Small intestine (tissue), 16 donors: ENCODE results near the gene GTF3C6. TPM values are rescaled to one million over a fixed set of nuclear protein-coding genes. Genes with fewer than 3 reads are reported as not detected.

Source experiments
- DNase-seq, 2 donors: peaks; one replicate each; pipeline versions ENCODE4 v3.0.0 to v3.0.0-alpha.2; 2013
- FAIRE-seq: peaks from 2 replicates; lab custom pipeline; 2012; peaks lifted over from hg19 to GRCh38; lab: Jason Lieb, UNC
- H3K27ac ChIP-seq, 3 donors: one replicate each; pipeline ENCODE4 v1.5.1; 2013; ENCODE audit warnings: low read length in 2 of 3, mild to moderate bottlenecking in 2 of 3, control low read depth in 1 of 3, inconsistent platforms in 1 of 3, low read depth in 1 of 3, moderate library complexity in 1 of 3
- H3K27me3 ChIP-seq, 3 donors: one replicate each; pipeline ENCODE4 v1.6.1; 2013; ENCODE audit warnings: low read length in 3 of 3, inconsistent platforms in 1 of 3; ENCODE audit not compliant: control insufficient read depth in 3 of 3, insufficient read depth in 3 of 3
- H3K36me3 ChIP-seq, 3 donors: one replicate each; pipeline ENCODE4 v1.6.1; 2013; ENCODE audit warnings: low read length in 3 of 3, inconsistent platforms in 1 of 3, low read depth in 1 of 3, mild to moderate bottlenecking in 1 of 3, moderate library complexity in 1 of 3; ENCODE audit not compliant: control insufficient read depth in 3 of 3, insufficient read depth in 2 of 3
- H3K4me1 ChIP-seq, 3 donors: one replicate each; pipeline ENCODE4 v1.6.1; 2013; ENCODE audit warnings: low read length in 2 of 3, inconsistent platforms in 1 of 3, low read depth in 1 of 3, mild to moderate bottlenecking in 1 of 3, moderate library complexity in 1 of 3; ENCODE audit not compliant: control insufficient read depth in 3 of 3, insufficient read depth in 2 of 3
- H3K4me3 ChIP-seq, 3 donors: one replicate each; pipeline ENCODE4 v1.5.1; 2013; ENCODE audit warnings: low read length in 3 of 3, control low read depth in 1 of 3, inconsistent platforms in 1 of 3, low read depth in 1 of 3, mild to moderate bottlenecking in 1 of 3, moderate library complexity in 1 of 3
- H3K9me3 ChIP-seq, 2 donors: one replicate each; pipeline ENCODE4 v1.6.1; 2013; ENCODE audit warnings: low read depth in 1 of 2, low read length in 1 of 2; ENCODE audit not compliant: control insufficient read depth in 2 of 2, insufficient read depth in 1 of 2
- WGBS, 3 donors: extraction: QIAGEN DNeasy Blood & Tissue Kit; methylation state at CpG; one replicate each; pipeline ENCODE4 v1.1.7; 2013; 5-methylcytosine and 5-hydroxymethylcytosine counted together
- long read RNA-seq, 10 donors: transcript quantifications; one replicate each; lab custom pipeline, GENCODE V29; 2026
- polyA plus RNA-seq, 4 donors: library from polyadenylated mRNA; stranded (reverse) in 3 of 4; unstranded in 1 of 4; fragments of 200-250 nt in 3 of 4; fragments of 120-200 nt in 1 of 4; gene quantifications; one replicate each; pipeline versions ENCODE4 v1.2.1 to v1.2.3, GENCODE V29; 2013
- donor health status: healthy with polysubstance abuse.
- donor health status: control.
- donor health status: control.
- donor health status: Bipolar disorder and iron deficiency.
- donor health status: healthy.

GTF3C6 gene, protein sequence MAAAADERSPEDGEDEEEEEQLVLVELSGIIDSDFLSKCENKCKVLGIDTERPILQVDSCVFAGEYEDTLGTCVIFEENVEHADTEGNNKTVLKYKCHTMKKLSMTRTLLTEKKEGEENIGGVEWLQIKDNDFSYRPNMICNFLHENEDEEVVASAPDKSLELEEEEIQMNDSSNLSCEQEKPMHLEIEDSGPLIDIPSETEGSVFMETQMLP
- polyA plus RNA-seq = 10 to 100 TPM; 62.8 to 78.1 (median 76.2) TPM
- long read RNA-seq, donor 1, transcript GTF3C6-201 (6 exons, 952 nt) = major isoform, 67 of 165 reads
- long read RNA-seq, donor 1, partial matches to known transcripts = 92 of 165 reads
- long read RNA-seq, donor 1, other reads (novel, unspliced or antisense) = 6 of 165 reads
- long read RNA-seq, donor 2, transcript GTF3C6-201 (6 exons, 952 nt) = major isoform, 23 of 38 reads
- long read RNA-seq, donor 2, partial matches to known transcripts = 15 of 38 reads
- long read RNA-seq, donor 2, other reads (novel, unspliced or antisense) = 0 of 38 reads
- long read RNA-seq, donor 3, transcript GTF3C6-201 (6 exons, 952 nt) = major isoform, 40 of 88 reads
- long read RNA-seq, donor 3, partial matches to known transcripts = 48 of 88 reads
- long read RNA-seq, donor 3, other reads (novel, unspliced or antisense) = 0 of 88 reads
- long read RNA-seq, donor 4, transcript GTF3C6-201 (6 exons, 952 nt) = major isoform, 6 of 6 reads
- long read RNA-seq, donor 4, partial matches to known transcripts = 0 of 6 reads
- long read RNA-seq, donor 4, other reads (novel, unspliced or antisense) = 0 of 6 reads
- long read RNA-seq, donor 5, transcript GTF3C6-201 (6 exons, 952 nt) = major isoform, 11 of 20 reads
- long read RNA-seq, donor 5, partial matches to known transcripts = 9 of 20 reads
- long read RNA-seq, donor 5, other reads (novel, unspliced or antisense) = 0 of 20 reads
- long read RNA-seq, donor 6, transcript GTF3C6-201 (6 exons, 952 nt) = major isoform, 28 of 45 reads
- long read RNA-seq, donor 6, partial matches to known transcripts = 17 of 45 reads
- long read RNA-seq, donor 6, other reads (novel, unspliced or antisense) = 0 of 45 reads
- long read RNA-seq, donor 7, transcript GTF3C6-201 (6 exons, 952 nt) = major isoform, 94 of 175 reads
- long read RNA-seq, donor 7, partial matches to known transcripts = 81 of 175 reads
- long read RNA-seq, donor 7, other reads (novel, unspliced or antisense) = 0 of 175 reads
- long read RNA-seq, donor 8, transcript GTF3C6-201 (6 exons, 952 nt) = major isoform, 5 of 5 reads
- long read RNA-seq, donor 8, partial matches to known transcripts = 0 of 5 reads
- long read RNA-seq, donor 8, other reads (novel, unspliced or antisense) = 0 of 5 reads
- long read RNA-seq, donor 9, transcript GTF3C6-201 (6 exons, 952 nt) = major isoform, 9 of 14 reads
- long read RNA-seq, donor 9, partial matches to known transcripts = 5 of 14 reads
- long read RNA-seq, donor 9, other reads (novel, unspliced or antisense) = 0 of 14 reads
- long read RNA-seq, donor 10, transcript GTF3C6-201 (6 exons, 952 nt) = major isoform, 50 of 109 reads
- long read RNA-seq, donor 10, partial matches to known transcripts = 53 of 109 reads
- long read RNA-seq, donor 10, other reads (novel, unspliced or antisense) = 5 of 109 reads

DNA sequence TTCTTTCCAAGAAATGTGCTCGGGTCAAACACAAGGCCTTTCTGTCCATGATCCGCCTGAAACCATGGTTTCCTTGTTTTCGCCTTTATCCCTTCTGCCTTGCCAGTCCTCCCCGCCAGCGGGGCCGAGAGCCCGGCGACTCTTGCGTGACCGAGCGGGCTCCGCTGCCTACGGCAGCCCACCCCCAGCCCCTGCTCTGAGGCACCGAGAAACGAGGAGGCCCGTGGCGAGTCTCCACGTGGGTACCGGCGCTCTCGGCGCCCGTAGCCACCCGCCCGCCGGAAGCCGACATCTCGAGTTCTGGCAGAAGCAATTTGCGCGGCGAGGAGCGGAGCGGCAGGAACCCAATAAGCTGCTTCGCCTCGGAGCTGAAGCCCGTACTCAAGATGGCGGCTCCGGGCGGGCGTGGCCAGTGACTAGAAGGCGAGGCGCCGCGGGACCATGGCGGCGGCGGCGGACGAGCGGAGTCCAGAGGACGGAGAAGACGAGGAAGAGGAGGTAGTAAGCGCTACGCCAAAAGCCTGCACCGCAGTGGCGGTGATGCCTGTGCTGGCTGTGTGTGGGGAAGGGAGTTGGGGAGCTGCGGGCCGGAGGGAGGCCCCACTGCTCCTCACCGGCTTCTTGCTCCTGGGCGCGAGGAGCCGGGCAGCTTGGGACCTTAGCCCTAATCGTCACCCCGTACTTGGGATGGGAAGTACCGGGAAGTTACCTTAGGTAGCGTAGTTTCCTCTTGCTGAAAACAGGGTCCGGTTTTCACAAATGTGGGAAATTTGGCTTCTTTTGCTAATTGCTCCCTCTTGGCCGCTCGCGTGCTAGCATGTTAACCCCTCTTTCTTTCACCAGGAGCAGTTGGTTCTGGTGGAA, at the start of gene GTF3C6:
Gene GTF3C6, plus strand, starts transcription at position 378 of the 864 bp plus-strand sequence. Its CDS starts 64 bp downstream, at position 442.
- Histone ChIP-seq H3K27ac (peak within 1 kb of the TSS; percentile 78 to 96 (median 91)), H3K27me3 (no peaks in the 10 kb centered on the region), H3K9me3 (no peaks in the 10 kb centered on the region), H3K4me1 (peaks cover 0 to 2% (median 0%) of the 10 kb centered on the region in 3 donors), H3K4me3 (peak within 1 kb of the TSS; percentile 66 to 82 (median 67)), H3K36me3 (peaks cover 3 to 22% (median 4%) of the 10 kb centered on the region in 3 donors)
- DNase-seq (peak; percentile 94 to 97), FAIRE-seq (no peak)
- 0 to 1% (median 0%) methylated on average over 70 of the region's 70 CpGs for WGBS, 3 donors

DNA sequence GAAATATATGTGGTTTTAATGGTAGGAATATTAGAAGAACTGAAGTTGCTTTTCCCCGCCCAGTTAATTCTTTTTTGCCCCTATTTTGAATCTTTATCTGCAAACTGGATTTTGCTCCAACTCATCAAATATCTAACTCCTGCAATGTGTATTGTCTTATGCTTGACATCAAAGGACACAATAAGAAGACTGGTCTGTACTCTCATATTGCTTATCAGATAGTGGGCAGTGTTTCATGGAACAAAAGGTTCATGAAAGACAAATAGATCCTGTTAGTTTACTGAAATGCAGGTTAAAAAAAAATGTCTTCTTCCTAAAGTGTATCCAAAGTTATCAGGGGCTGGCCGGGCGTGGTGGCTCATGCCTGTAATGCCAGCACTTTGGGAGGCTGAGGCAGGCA, 27.7 kb upstream of the GTF3C6 start:
- Histone ChIP-seq H3K4me3 (no peak overlapping the region), H3K27me3 (no peaks in the 10 kb centered on the region), H3K9me3 (no peaks in the 10 kb centered on the region), H3K4me1 (peaks cover 0 to 2% (median 0%) of the 10 kb centered on the region in 3 donors), H3K36me3 (no peaks in the 10 kb centered on the region), H3K27ac (no peak overlapping the region)
- 85 to 93% (median 85%) methylated on average over 3 of the region's 3 CpGs for WGBS, 3 donors
- FAIRE-seq (no peak), DNase-seq (no peak)

DNA sequence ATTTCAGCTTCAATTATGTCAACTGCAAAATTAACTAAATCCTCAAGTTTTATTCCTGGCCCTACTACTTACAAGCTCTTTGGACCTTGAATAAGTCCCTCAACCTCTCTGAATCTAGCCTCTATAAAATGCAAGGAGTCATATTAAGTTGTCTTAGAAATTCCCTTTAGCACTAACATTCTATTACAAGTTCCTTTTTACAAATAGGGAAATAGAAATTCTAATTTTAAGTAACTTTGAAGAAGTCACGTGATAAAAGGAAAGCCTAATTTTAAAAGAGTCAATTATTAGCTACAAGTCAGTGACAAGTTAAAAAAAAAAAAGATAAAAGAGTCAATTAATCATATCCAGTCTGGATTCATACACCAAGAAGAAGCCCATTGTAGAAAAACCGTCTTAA, 24.6 kb upstream of the GTF3C6 start:
- Histone ChIP-seq H3K9me3 (peaks cover 0 to 3% of the 10 kb centered on the region in 2 donors), H3K27me3 (no peaks in the 10 kb centered on the region), H3K27ac (no peak overlapping the region), H3K36me3 (no peaks in the 10 kb centered on the region), H3K4me1 (peaks cover 0 to 2% (median 0%) of the 10 kb centered on the region in 3 donors), H3K4me3 (no peak overlapping the region)
- no peak for DNase-seq
- FAIRE-seq = no peak
- WGBS, 3 donors = 35 to 64% (median 53%) methylated on average over 2 of the region's 2 CpGs

DNA sequence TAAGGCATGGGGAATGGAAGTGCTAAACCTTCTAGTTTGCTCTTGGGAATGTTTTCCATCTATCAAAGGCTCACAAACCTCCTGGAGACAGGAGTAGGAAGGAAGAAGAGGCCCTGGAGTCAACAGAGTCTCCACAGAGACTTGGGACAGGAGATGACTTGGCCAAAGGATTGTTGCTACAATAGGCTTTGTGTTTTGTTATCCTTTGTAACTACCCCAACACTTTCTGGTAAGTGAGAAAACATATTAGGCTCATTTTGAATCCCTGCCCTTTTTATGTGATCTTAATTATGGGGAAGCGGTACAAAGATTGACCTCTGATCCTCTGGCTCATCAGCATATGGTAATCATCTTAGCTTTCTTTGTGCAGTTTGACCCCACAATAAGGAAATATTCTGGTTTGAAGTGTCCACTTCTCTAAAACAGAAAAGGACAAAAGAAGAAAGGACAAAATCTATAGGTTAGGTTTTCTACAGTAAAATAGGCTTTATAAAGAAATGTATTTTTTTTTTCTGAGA, 24.1 kb upstream of the GTF3C6 start:
- FAIRE-seq (no peak), DNase-seq (peak in 1 of 2 donors; percentile 39)
- WGBS, 3 donors = 20 to 70% (median 57%) methylated on average over 1 of the region's 1 CpG
- H3K27me3 ChIP-seq = no peaks in the 10 kb centered on the region
- H3K9me3 ChIP-seq = peaks cover 0 to 3% of the 10 kb centered on the region in 2 donors
- H3K36me3 ChIP-seq = no peaks in the 10 kb centered on the region
- H3K4me1 ChIP-seq = peaks cover 0 to 2% (median 0%) of the 10 kb centered on the region in 3 donors
- H3K27ac ChIP-seq = no peak overlapping the region
- no peak overlapping the region for H3K4me3 ChIP-seq

DNA sequence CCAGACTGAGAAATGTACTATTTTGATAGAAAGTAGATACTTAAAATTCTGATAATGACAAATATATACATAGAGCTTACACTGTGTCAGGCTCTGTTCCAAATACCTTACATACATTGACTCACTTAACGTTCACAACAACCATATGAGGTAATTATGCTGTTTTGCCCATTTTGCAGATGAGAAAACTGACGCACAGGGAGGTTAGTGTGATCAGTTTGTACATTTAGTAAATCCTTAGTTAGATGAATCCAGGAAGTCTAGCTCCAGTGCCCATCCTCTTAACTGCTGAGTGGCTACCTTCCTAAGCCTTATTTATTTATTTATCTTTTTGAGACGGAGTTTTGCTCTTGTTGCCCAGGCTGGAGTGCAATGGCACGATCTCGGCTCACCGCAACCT, 23.3 kb upstream of the GTF3C6 start:
- 90 to 96% (median 92%) methylated on average over 6 of the region's 6 CpGs for WGBS, 3 donors
- FAIRE-seq = no peak
- H3K27ac ChIP-seq = no peak overlapping the region

DNA sequence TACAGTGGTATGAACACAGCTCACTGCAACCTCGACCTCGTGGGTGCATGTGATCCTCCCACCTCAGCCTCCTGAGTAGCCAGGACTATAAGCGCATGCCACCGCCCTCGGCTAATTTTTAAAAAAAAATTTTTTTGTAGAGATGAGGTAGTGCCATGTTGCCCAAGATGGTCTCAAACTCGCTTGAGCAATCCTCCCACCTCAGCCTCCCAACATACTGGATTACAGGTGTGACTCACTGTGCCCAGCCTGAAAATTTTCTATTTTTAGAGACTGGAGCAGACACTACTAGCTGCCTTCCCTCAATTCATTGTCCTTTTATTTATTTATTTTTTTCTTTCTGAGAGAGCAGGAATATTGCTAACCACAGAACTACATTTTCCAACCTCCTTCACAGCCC, 20.3 kb upstream of the GTF3C6 start:
- DNase-seq (no peak), FAIRE-seq (no peak)
- peaks cover 0 to 3% of the 10 kb centered on the region in 2 donors for H3K9me3 ChIP-seq
- H3K4me3 ChIP-seq = no peak overlapping the region
- peaks cover 0 to 2% (median 0%) of the 10 kb centered on the region in 3 donors for H3K4me1 ChIP-seq
- no peaks in the 10 kb centered on the region for H3K27me3 ChIP-seq
- 96 to 97% (median 96%) methylated on average over 6 of the region's 6 CpGs for WGBS, 3 donors
- H3K36me3 ChIP-seq = no peaks in the 10 kb centered on the region
- H3K27ac ChIP-seq = no peak overlapping the region

More for the DNA sequence above, 23.3 kb upstream of the GTF3C6 start:
- peaks cover 0 to 2% (median 0%) of the 10 kb centered on the region in 3 donors for H3K4me1 ChIP-seq
- no peak overlapping the region for H3K4me3 ChIP-seq
- H3K36me3 ChIP-seq = no peaks in the 10 kb centered on the region
- DNase-seq = no peak
- peaks cover 0 to 3% of the 10 kb centered on the region in 2 donors for H3K9me3 ChIP-seq
- H3K27me3 ChIP-seq = no peaks in the 10 kb centered on the region
